Suprapubic skin (tissue), 4 donors: ENCODE results near the gene ENOPH1. TPM values are rescaled to one million over a fixed set of nuclear protein-coding genes. Genes with fewer than 3 reads are reported as not detected.

Experiments used
- DNase-seq, 2 donors: peaks; one replicate each; pipeline ENCODE4 v3.0.0-alpha.2; 2019; ENCODE audit warnings: low spot score in 2 of 2
- H3K27ac ChIP-seq: fragments of 200-600 bp; sonication (generic); one replicate; pipeline ENCODE4 v1.5.1; 2019
- H3K27me3 ChIP-seq: fragments of 200-600 bp; sonication (generic); one replicate; pipeline ENCODE4 v1.5.1; 2019
- H3K36me3 ChIP-seq: fragments of 200-600 bp; sonication (generic); one replicate; pipeline ENCODE4 v1.5.1; 2019
- H3K4me1 ChIP-seq: fragments of 200-600 bp; sonication (generic); one replicate; pipeline ENCODE4 v1.5.1; 2019
- H3K4me3 ChIP-seq: fragments of 200-600 bp; sonication (generic); one replicate; pipeline ENCODE4 v1.5.1; 2019; ENCODE audit warnings: mild to moderate bottlenecking
- H3K9me3 ChIP-seq: fragments of 200-600 bp; sonication (generic); one replicate; pipeline ENCODE4 v1.5.1; 2019
- CTCF ChIP-seq, 2 donors: fragments of 200-600 bp in 1 of 2; fragments of 450-650 bp in 1 of 2; sonication (generic) in 1 of 2; IDR thresholded peaks; one replicate each; pipeline ENCODE4 v1.5.1; 2016 to 2019; ENCODE audit warnings: antibody characterized with exemption in 2 of 2, mild to moderate bottlenecking in 1 of 2, moderate library complexity in 1 of 2
- EP300 ChIP-seq: sonication (generic); formaldehyde crosslinking; IDR thresholded peaks from one replicate; pipeline ENCODE4 v1.6.1; 2017; ENCODE audit warnings: antibody characterized with exemption
- POLR2A ChIP-seq, 2 donors: fragments of 450-650 bp; IDR thresholded peaks; one replicate each; pipeline ENCODE4 v1.6.1; 2017; ENCODE audit warnings: antibody characterized with exemption in 2 of 2, mild to moderate bottlenecking in 2 of 2, moderate library complexity in 2 of 2
- POLR2AphosphoS5 ChIP-seq, 3 donors: sonication (generic); formaldehyde crosslinking; IDR thresholded peaks; one replicate each; pipeline ENCODE4 v1.6.1; 2017; ENCODE audit warnings: antibody characterized with exemption in 3 of 3
- WGBS: methylation state at CpG from one replicate; pipeline ENCODE4 v1.1.5; 2018; 5-methylcytosine and 5-hydroxymethylcytosine counted together
- total RNA-seq, 4 donors: library from RNA; depleted of rRNA; stranded (reverse); fragments of >200 nt; gene quantifications; one replicate each; pipeline ENCODE4 v1.1.0, GENCODE V29; 2016

Gene ENOPH1
- total RNA-seq, 4 donors from 2014 or later = 31.2 to 36.1 (median 31.8) TPM

DNA sequence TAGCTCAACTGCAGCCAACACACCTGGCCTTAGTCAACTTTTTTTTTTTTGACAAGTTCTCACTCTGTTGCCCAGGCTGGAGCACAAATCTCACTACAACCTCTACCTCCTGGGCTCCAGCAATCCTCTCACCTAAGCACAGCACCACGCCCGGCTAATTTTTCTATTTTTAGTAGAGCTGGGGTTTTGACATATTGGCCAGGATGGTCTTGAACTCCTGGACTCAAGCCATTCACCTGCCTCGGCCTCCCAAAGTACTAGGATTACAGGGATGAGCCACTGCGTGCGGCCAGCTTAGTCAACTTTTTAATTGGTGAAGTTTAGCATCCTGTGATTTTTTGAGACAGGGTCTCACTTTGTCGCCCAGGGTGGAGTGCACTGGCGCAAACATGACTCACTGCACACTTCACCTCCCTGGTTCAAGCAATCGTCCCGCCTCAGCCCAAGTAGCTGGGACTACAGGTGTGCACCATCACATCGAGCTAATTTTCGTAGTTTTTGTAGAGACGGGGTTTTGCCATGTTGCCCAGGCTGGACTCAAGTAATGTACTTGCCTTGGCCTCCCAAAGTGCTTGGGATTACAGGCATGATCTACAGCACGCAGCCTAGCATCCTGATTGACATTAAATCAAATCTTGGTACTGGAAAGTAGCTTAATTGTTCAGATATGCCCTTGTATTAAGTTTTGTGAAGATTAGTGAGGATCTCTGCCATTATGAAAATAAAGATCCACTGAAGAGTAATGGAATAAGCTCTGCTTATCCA is 8.4 kb upstream of the ENOPH1 start:
- H3K9me3 ChIP-seq = no peaks in the 10 kb centered on the region
- no peak overlapping the region for H3K4me3 ChIP-seq
- 88% methylated on average over 13 of the region's 13 CpGs for WGBS
- TF ChIP-seq POLR2AphosphoS5 (IDR thresholded peaks at IDR 0.05) (no peak), CTCF (IDR thresholded peaks at IDR 0.05) (no peak), POLR2A (IDR thresholded peaks at IDR 0.05) (no peak), EP300 (no peak)
- H3K27me3 ChIP-seq = no peaks in the 10 kb centered on the region
- no peak for DNase-seq
- H3K4me1 ChIP-seq = peaks cover 15% of the 10 kb centered on the region
- peaks cover 37% of the 10 kb centered on the region for H3K36me3 ChIP-seq
- H3K27ac ChIP-seq = no peak overlapping the region

DNA sequence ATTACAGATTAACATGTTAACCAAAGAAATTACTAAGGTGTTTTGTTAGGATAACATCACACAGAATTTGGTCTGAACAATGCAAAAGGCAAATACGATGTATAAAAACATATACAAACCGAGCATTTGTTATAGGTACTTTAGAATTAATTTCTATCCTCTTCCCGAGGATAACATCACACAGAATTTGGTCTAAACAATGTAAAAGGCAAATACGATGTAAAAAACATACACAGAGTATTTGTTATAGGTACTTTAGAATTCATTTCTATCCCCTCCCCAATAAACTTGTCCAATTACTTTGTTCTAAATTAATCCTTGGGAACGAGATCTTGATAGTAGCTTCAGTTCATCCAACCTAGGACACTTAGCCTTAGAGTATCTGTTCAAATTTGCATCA is 7.8 kb upstream of the ENOPH1 start:
- TF ChIP-seq CTCF (IDR thresholded peaks at IDR 0.05) (no peak), EP300 (no peak), POLR2A (IDR thresholded peaks at IDR 0.05) (no peak), POLR2AphosphoS5 (IDR thresholded peaks at IDR 0.05) (no peak)
- peaks cover 39% of the 10 kb centered on the region for H3K36me3 ChIP-seq
- no peak for DNase-seq
- WGBS = 81% methylated on average over 5 of the region's 5 CpGs
- peaks cover 22% of the 10 kb centered on the region for H3K4me1 ChIP-seq
- H3K27ac ChIP-seq = no peak overlapping the region
- H3K9me3 ChIP-seq = no peaks in the 10 kb centered on the region
- H3K27me3 ChIP-seq = no peaks in the 10 kb centered on the region
- no peak overlapping the region for H3K4me3 ChIP-seq

DNA sequence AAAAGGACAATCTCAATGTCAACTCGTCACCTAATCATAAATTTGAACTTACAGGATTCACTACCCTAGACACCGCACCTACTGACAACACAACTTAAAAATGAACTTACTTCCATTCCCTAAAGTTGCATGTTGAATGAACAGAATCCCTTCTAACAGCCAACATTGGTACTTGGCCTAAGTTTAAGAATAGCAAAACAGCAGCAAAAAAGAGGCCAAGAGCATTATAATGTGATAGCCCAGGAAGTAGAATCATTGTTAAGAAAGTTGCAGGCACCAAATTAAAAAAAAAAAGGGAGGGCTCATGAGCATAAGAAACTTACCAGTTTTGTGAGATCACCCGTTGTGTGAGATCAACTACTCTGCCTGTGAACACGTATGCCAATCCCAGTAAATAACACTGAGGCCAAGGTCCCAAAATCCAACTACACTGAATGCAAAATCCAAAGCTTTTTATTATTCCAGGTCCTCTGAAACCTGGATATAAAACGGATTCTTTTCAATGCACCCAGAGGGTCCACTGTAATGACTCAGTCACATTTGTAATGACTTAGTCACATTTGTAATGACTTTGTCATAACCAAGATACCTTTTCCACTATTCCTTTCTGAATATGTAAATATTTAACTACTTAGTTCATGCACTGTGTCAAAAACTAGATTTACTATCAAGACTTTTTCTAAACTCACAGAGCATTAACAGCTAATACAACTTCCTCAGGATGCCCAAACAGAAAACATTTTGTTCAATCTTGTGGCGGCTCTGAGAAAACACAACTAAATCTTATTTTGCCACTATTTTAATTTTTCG is 6.9 kb upstream of the ENOPH1 start:
- DNase-seq = no peak
- TF ChIP-seq EP300 (no peak), CTCF (IDR thresholded peaks at IDR 0.05) (no peak), POLR2A (IDR thresholded peaks at IDR 0.05) (no peak), POLR2AphosphoS5 (IDR thresholded peaks at IDR 0.05) (no peak)

GRCh38 chr4:82425478-82425877 is 4.9 kb upstream of the ENOPH1 start:
- Histone ChIP-seq H3K4me1 (peaks cover 30% of the 10 kb centered on the region), H3K9me3 (no peaks in the 10 kb centered on the region), H3K27me3 (no peaks in the 10 kb centered on the region), H3K4me3 (no peak overlapping the region), H3K36me3 (peaks cover 39% of the 10 kb centered on the region), H3K27ac (no peak overlapping the region)
- 89% methylated on average over 10 of the region's 10 CpGs for WGBS
- no peak for TF ChIP-seq CTCF (IDR thresholded peaks at IDR 0.05)
- no peak for TF ChIP-seq POLR2A (IDR thresholded peaks at IDR 0.05)
- no peak for TF ChIP-seq POLR2AphosphoS5 (IDR thresholded peaks at IDR 0.05)
- no peak for TF ChIP-seq EP300
- no peak for DNase-seq

More for the DNA sequence above, 6.9 kb upstream of the ENOPH1 start:
- H3K27me3 ChIP-seq = no peaks in the 10 kb centered on the region
- H3K4me1 ChIP-seq = peaks cover 30% of the 10 kb centered on the region
- H3K9me3 ChIP-seq = no peaks in the 10 kb centered on the region
- peaks cover 39% of the 10 kb centered on the region for H3K36me3 ChIP-seq
- no peak overlapping the region for H3K4me3 ChIP-seq
- WGBS = 82% methylated on average over 7 of the region's 7 CpGs
- no peak overlapping the region for H3K27ac ChIP-seq

GRCh38 chr4:82428526-82428968 is 1.8 kb upstream of the ENOPH1 start:
- H3K4me1 ChIP-seq = peaks cover 49% of the 10 kb centered on the region
- no peaks in the 10 kb centered on the region for H3K27me3 ChIP-seq
- H3K36me3 ChIP-seq = peaks cover 36% of the 10 kb centered on the region
- peak overlapping the region; percentile 83 for H3K4me3 ChIP-seq
- no peaks in the 10 kb centered on the region for H3K9me3 ChIP-seq
- peak overlapping the region; percentile 96 for H3K27ac ChIP-seq
- TF ChIP-seq POLR2AphosphoS5 (IDR thresholded peaks at IDR 0.05) (no peak), EP300 (no peak), CTCF (IDR thresholded peaks at IDR 0.05) (no peak), POLR2A (IDR thresholded peaks at IDR 0.05) (no peak)
- no peak for DNase-seq
- 2% methylated on average over 11 of the region's 14 CpGs for WGBS
